KMS-11 (cell line): ENCODE data around the gene AVPR2.

Source experiments
- H2AFZ ChIP-seq: fragments of 200-600 bp; sonication (generic); 2 replicates; pipeline ENCODE4 v1.6.1; 2016; ENCODE audit warnings: antibody characterized with exemption, mixed run types, low read depth
- H3K27ac ChIP-seq: fragments of 200-600 bp; sonication (generic); 2 replicates; pipeline ENCODE4 v1.6.1; 2016; ENCODE audit warnings: mild to moderate bottlenecking, mixed run types
- H3K27me3 ChIP-seq: fragments of 200-600 bp; sonication (generic); 2 replicates; pipeline ENCODE4 v1.6.1; 2017; ENCODE audit warnings: mild to moderate bottlenecking, low read depth, mixed run types, moderate library complexity; ENCODE audit not compliant: insufficient read depth
- H3K36me3 ChIP-seq: fragments of 200-600 bp; sonication (generic); 2 replicates; pipeline ENCODE4 v1.6.1; 2017; ENCODE audit warnings: mild to moderate bottlenecking, mixed run types; ENCODE audit not compliant: insufficient read depth
- H3K4me1 ChIP-seq: fragments of 200-600 bp; sonication (generic); 2 replicates; pipeline ENCODE4 v1.6.1; 2016; ENCODE audit warnings: mild to moderate bottlenecking, low read depth, mixed run types; ENCODE audit not compliant: poor library complexity, severe bottlenecking
- H3K4me2 ChIP-seq: fragments of 200-600 bp; sonication (generic); 2 replicates; pipeline ENCODE4 v1.7.0; 2016; ENCODE audit warnings: mild to moderate bottlenecking, mixed run types
- H3K4me3 ChIP-seq: fragments of 200-600 bp; sonication (generic); IDR thresholded peaks from 2 replicates; pipeline ENCODE4 v1.6.1; 2017; ENCODE audit warnings: low read depth, low read length, mixed read lengths; ENCODE audit not compliant: insufficient read depth
- H3K79me2 ChIP-seq: fragments of 200-600 bp; sonication (generic); 2 replicates; pipeline ENCODE4 v1.6.1; 2016; ENCODE audit warnings: low read depth, mixed run types; ENCODE audit not compliant: insufficient read depth
- H3K9ac ChIP-seq: fragments of 200-600 bp; sonication (generic); 2 replicates; pipeline ENCODE4 v1.6.1; 2016; ENCODE audit warnings: mild to moderate bottlenecking, mixed run types
- H4K20me1 ChIP-seq: fragments of 200-600 bp; sonication (generic); 2 replicates; pipeline ENCODE4 v1.6.1; 2016; ENCODE audit warnings: mild to moderate bottlenecking, mixed run types; ENCODE audit not compliant: insufficient read depth
- TF ChIP-seq, protein P1 (sequence below): fragments of 200-600 bp; sonication (generic); conservative IDR thresholded peaks from 2 replicates; pipeline ENCODE4 v1.6.1; 2017; ENCODE audit warnings: low read depth, mild to moderate bottlenecking, antibody characterized with exemption, low read length, moderate library complexity, mixed read lengths

The AVPR2 gene

DNA sequence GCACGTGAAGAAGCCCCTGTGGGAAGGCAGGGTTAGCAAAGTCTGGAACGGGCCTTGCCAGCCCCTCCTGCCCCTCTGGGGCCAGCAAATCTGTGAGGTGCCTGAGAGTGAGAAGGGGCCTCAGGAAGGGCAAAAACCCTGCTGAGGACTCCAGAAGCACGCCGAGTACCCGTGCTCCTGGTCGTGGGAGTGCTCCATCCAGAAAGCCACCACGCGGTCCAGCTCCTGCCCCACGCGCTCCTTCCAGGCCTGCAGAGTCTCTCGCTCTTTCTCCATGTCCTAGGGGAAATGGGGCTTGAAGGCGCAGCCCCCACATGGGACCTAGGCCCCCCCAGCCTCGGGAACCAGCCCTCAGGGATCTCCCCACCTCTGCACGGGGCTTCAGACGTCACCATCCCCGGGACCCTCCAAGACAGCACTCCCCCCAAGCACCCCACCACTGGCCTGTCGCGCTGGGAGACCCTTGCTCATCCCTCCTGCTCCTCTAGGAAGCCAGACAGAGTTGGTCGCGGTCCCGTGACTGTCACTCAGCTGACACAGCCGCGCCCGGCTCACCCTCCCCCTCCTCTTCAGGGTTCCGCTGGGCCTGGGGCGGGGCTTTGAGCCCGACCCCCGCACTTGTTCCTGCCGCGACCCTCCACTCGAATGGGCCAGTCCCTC lies 39.8 kb downstream of the AVPR2 start, which contains the start of gene RENBP:
Gene RENBP, minus strand, starts transcription at position 504 of the 660 bp plus-strand sequence. Its CDS starts 33 bp downstream, at position 471.
- Histone ChIP-seq H4K20me1 (no peaks in the 10 kb centered on the region), H3K4me1 (peaks cover 4% of the 10 kb centered on the region), H3K4me2 (no peak within 1 kb of the TSS), H2AFZ (no peak within 1 kb of the TSS), H3K79me2 (no peaks in the 10 kb centered on the region), H3K4me3 (no peak within 1 kb of the TSS), H3K27ac (no peak within 1 kb of the TSS), H3K9ac (no peak within 1 kb of the TSS), H3K27me3 (no peaks in the 10 kb centered on the region), H3K36me3 (no peaks in the 10 kb centered on the region)
- TF ChIP-seq, protein P1, sequence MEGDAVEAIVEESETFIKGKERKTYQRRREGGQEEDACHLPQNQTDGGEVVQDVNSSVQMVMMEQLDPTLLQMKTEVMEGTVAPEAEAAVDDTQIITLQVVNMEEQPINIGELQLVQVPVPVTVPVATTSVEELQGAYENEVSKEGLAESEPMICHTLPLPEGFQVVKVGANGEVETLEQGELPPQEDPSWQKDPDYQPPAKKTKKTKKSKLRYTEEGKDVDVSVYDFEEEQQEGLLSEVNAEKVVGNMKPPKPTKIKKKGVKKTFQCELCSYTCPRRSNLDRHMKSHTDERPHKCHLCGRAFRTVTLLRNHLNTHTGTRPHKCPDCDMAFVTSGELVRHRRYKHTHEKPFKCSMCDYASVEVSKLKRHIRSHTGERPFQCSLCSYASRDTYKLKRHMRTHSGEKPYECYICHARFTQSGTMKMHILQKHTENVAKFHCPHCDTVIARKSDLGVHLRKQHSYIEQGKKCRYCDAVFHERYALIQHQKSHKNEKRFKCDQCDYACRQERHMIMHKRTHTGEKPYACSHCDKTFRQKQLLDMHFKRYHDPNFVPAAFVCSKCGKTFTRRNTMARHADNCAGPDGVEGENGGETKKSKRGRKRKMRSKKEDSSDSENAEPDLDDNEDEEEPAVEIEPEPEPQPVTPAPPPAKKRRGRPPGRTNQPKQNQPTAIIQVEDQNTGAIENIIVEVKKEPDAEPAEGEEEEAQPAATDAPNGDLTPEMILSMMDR = no peak

DNA sequence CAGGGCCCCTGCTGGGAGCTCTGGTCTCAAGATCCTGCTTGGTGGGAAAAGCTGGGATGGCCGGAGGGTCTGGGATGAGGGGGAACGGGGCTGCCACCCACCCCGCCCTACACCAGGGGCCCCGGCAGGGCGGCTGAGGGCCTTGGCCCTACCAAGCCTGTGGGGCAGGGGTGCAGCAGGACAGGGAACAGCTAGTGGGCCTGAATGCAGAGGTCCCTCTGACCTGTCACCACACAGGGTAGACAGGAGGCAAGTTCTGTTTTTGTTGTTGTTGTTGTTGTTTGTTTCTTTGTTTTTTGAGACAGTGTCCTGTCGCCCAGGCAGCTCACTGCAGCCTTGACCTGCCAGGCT lies 40.3 kb downstream of the AVPR2 start:
- H3K79me2 ChIP-seq = no peaks in the 10 kb centered on the region
- no peak overlapping the region for H3K4me2 ChIP-seq
- no peaks in the 10 kb centered on the region for H3K36me3 ChIP-seq
- H3K4me1 ChIP-seq = peaks cover 4% of the 10 kb centered on the region
- H3K27ac ChIP-seq = no peak overlapping the region
- H3K9ac ChIP-seq = no peak overlapping the region
- no peak overlapping the region for H2AFZ ChIP-seq
- no peaks in the 10 kb centered on the region for H4K20me1 ChIP-seq
- no peaks in the 10 kb centered on the region for H3K27me3 ChIP-seq
- no peak overlapping the region for H3K4me3 ChIP-seq
- TF ChIP-seq, protein P1 = no peak

DNA sequence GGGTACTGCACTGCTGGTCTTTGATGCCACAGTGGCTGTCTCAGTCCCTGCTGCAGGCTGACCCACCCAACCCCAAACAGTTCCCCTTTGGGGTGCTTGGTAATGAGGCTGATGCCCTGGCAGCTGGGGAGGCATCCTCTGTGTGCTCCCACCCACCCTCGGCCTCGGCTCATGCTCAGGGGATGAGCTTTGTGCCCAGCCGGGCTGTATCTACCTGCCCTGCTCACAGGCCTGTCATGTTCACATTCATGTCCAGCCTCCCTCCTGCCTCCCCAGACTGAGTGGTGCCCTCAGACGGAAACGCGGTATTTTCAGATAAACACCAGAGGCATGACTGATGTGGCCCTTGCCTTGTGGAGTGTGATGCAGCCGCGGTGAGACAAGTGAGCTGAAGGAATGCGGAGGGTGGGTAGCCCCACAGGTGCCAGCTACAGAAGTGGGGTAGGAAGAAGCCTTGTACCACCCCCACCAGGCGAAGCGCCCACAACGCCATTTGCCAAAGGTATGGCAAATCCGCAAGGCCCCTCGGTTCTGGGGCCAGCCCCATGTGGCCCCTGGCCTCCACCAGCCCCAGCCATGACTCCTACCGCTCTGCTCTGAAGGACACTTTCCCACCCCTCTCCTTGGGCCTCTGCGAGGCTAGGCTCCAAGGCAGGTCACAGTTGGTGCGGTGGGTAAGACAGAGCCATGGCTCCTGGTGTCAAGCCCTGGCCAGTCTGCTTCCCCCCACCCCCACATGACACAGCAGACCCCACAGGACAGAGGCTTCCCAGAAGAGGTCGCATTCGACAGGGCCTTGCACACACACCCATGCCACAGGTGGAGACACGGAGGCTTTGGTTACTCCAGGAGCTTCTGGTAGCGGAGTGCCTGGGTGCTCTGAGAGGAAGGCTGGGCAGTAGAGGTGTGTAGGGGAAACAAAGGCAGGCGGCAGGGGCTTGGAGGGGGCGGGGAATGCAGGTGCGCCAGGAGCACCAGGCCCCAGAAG lies 41.8 kb downstream of the AVPR2 start:
- H2AFZ ChIP-seq = no peak overlapping the region
- no peaks in the 10 kb centered on the region for H3K79me2 ChIP-seq
- H3K4me3 ChIP-seq = no peak overlapping the region
- H3K27me3 ChIP-seq = no peaks in the 10 kb centered on the region
- peaks cover 4% of the 10 kb centered on the region for H3K4me1 ChIP-seq
- no peaks in the 10 kb centered on the region for H4K20me1 ChIP-seq
- no peak overlapping the region for H3K27ac ChIP-seq
- H3K36me3 ChIP-seq = no peaks in the 10 kb centered on the region
- TF ChIP-seq, protein P1 = no peak
- H3K9ac ChIP-seq = no peak overlapping the region
- H3K4me2 ChIP-seq = no peak overlapping the region

DNA sequence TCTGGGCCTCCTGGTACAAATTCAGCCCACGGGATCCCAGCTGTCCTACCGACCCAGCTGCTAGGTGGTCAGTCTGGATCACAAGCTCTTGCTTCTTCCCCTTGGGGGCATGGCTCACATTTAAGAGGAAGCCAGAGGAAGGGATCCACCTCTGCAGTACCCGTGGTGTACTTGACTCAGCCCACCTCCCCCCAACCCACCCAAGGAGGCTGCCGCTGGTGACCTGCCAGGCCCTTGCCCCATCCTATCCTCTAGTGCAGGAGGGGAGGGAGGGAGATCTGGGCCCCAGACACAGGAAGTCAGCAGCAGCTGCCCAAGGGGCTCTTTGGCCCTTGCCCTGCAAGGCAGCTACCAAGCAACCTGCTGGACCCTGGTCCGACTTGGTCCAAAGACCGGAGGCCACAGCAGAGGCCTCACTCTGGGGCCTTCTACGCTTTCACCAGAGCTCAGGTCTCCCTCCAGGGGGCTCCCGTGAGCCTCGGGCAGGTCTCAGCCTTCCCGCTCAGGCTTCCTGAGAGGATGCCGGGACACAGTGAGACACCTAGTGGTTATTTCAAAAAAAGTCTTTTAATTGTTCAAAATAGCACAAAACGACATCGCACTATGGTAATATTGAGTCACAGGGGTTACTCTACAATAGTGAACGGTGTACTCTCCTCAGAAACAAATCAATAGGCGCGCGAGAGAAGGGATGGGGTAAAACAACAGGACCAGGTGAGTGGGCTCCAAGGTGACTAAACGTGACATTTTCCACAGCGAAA lies 42.7 kb downstream of the AVPR2 start:
- no peaks in the 10 kb centered on the region for H3K79me2 ChIP-seq
- H4K20me1 ChIP-seq = no peaks in the 10 kb centered on the region
- no peak overlapping the region; the same call in 1 of the 2 replicates for H3K27ac ChIP-seq
- no peak overlapping the region for H3K4me3 ChIP-seq
- H3K4me2 ChIP-seq = no peak overlapping the region
- no peak overlapping the region for H3K9ac ChIP-seq
- no peak overlapping the region for H2AFZ ChIP-seq
- TF ChIP-seq, protein P1 = peak; percentile 91
- H3K27me3 ChIP-seq = no peaks in the 10 kb centered on the region
- no peaks in the 10 kb centered on the region for H3K36me3 ChIP-seq
- peaks cover 4% of the 10 kb centered on the region for H3K4me1 ChIP-seq
